ENCODE measurements around the gene COL13A1. TPM values are rescaled to one million over a fixed set of nuclear protein-coding genes. Genes with fewer than 3 reads are reported as not detected.
A peak's percentile ranks its signal among the peaks of the same experiment; 100 is the strongest.

Gene COL13A1
- total and polyA plus RNA-seq, 2 of the 8 experiments (the other 6 are each of a cell fraction or from before 2014, with no cell fraction given) = 2.6 to 5.2 TPM

- H4K8ac ChIP-seq (ENCODE audit: extremely low read depth, insufficient read depth, low read length) = peak overlapping the region; percentile 19; the same call in 1 of the 2 replicates
- H4K20me1 ChIP-seq (replicated peaks in 1 of 2; ENCODE audit: control insufficient read depth in 1 of 2, insufficient read depth in 2 of 2, low read length in 2 of 2) = no peaks in the 10 kb centered on the region
- no peaks in the 10 kb centered on the region for H3K79me1 ChIP-seq (ENCODE audit: low read depth, low read length)
- H2BK15ac ChIP-seq (ENCODE audit: low read length) = no peak overlapping the region
- H3K4me2 ChIP-seq (ENCODE audit: insufficient read depth in 1 of 2, low read depth in 2 of 2, low read length in 2 of 2) = no peak overlapping the region
- no peak overlapping the region for H2BK20ac ChIP-seq (ENCODE audit: low read length)
- H3K18ac ChIP-seq (ENCODE audit: extremely low read depth, low read length) = no peak overlapping the region
- H2BK12ac ChIP-seq (ENCODE audit: low read depth, low read length) = no peak overlapping the region
- no peak overlapping the region for H3K14ac ChIP-seq (ENCODE audit: insufficient read length)
- H3K27me3 ChIP-seq (replicated peaks in 1 of 4; ENCODE audit: control insufficient read depth in 3 of 4, extremely low read depth in 1 of 4, insufficient read depth in 3 of 4, low read length in 3 of 4) = no peaks in the 10 kb centered on the region
- DNase-seq (ENCODE audit: low read depth in 1 of 2, low spot score in 2 of 2) = no peak
- no peaks in the 10 kb centered on the region for H3K79me2 ChIP-seq (ENCODE audit: control insufficient read depth in 1 of 2, insufficient read depth in 2 of 2, low read length in 2 of 2)
- ChIA-PET CTCF (ENCODE audit: partially characterized antibody) (interaction anchor here (1.8 to 7.2 kb wide), 3 partner anchors 15 to 86 kb away, joined by 7 to 40 read pairs (median 36); no protein-coding TSS in a partner anchor), POLR2A (ENCODE audit: partially characterized antibody) (no interaction called here)
- no peaks in the 10 kb centered on the region for H3K36me3 ChIP-seq (ENCODE audit: control insufficient read depth in 2 of 4, insufficient read depth in 4 of 4, low read length in 3 of 4)
- H3K23me2 ChIP-seq (ENCODE audit: low read depth, low read length) = 0 out of 2 replicates have a peak, but pooled peaks cover 1% of the 10 kb centered on the region
- no peak overlapping the region for H3K56ac ChIP-seq (replicated peaks; ENCODE audit: insufficient read length, low read depth, low read length)
- no peak overlapping the region for H3K23ac ChIP-seq (ENCODE audit: insufficient read length)
- H3K4me3 ChIP-seq (ENCODE audit: extremely low read depth in 1 of 4, insufficient read depth in 2 of 4, low read depth in 3 of 4, low read length in 4 of 4) = no peak overlapping the region
- H3K4me1 ChIP-seq (replicated peaks in 1 of 4; ENCODE audit: control insufficient read depth in 3 of 4, insufficient read depth in 4 of 4, low read length in 3 of 4) = peaks cover 0 to 16% (median 9%) of the 10 kb centered on the region in 4 experiments; a peak in 5 of 7 replicates
- no peak overlapping the region for H2AFZ ChIP-seq (ENCODE audit: low read length)
- no peak overlapping the region for H2BK5ac ChIP-seq (ENCODE audit: low read depth, low read length)
- H4K5ac ChIP-seq (ENCODE audit: insufficient read length, low read depth, low read length) = no peak overlapping the region
- no peak overlapping the region for H3K9ac ChIP-seq (replicated peaks in 1 of 4; ENCODE audit: extremely low read depth in 1 of 4, low read depth in 3 of 4, low read length in 3 of 4)
- H4K91ac ChIP-seq (replicated peaks; ENCODE audit: insufficient read length, low read length) = peak overlapping the region; percentile 25
- H2BK120ac ChIP-seq (replicated peaks; ENCODE audit: low read depth, low read length) = no peak overlapping the region
- H3K9me3 ChIP-seq (ENCODE audit: insufficient read depth in 2 of 2, low read depth in 1 of 2, low read length in 1 of 2) = no peaks in the 10 kb centered on the region
- no peak overlapping the region for H3K27ac ChIP-seq (ENCODE audit: low read depth, low read length)
- H3K4ac ChIP-seq (replicated peaks; ENCODE audit: insufficient read length, low read depth, low read length) = no peak overlapping the region
- WGBS, 2 experiments (ENCODE audit: extremely low coverage in 1 of 2, insufficient coverage in 1 of 2, insufficient read length in 1 of 2, insufficient replicate concordance in 2 of 2, low coverage in 1 of 2, low lambda C conversion rate in 2 of 2, missing lambda C conversion rate in 1 of 2) = 94% methylated on average over 8 of the region's 8 CpGs; no CpG with 5 or more reads in 1 of the 2 experiments
- no peak overlapping the region for H2AK5ac ChIP-seq (ENCODE audit: low read depth, low read length)
- no peak for FAIRE-seq
- TF ChIP-seq EP300 (IDR thresholded peaks at IDR 0.05; ENCODE audit: borderline replicate concordance in 1 of 2, low read depth in 2 of 2, low read length in 2 of 2) = no peak
- TF ChIP-seq JUN (IDR thresholded peaks at IDR 0.05; ENCODE audit: low read depth, low read length) = no peak
Measured at GRCh38 chr10:69829775-69830174, 28.1 kb downstream of the COL13A1 start.

Data from H1 (cell line).